Lower leg skin (tissue), 4 donors: ENCODE data around the gene ITGB3. TPM values are rescaled to one million over a fixed set of nuclear protein-coding genes. Genes with fewer than 3 reads are reported as not detected.

ENCODE experiments used
- DNase-seq, 2 donors: peaks; one replicate each; pipeline ENCODE4 v3.0.0-alpha.2; 2019; ENCODE audit warnings: low spot score in 2 of 2
- H3K4me3 ChIP-seq: fragments of 200-600 bp; sonication (generic); 2 replicates; pipeline ENCODE4 v1.5.1; 2017; ENCODE audit warnings: mild to moderate bottlenecking, low read depth; ENCODE audit not compliant: poor library complexity, severe bottlenecking
- CTCF ChIP-seq, 3 donors: fragments of 450-650 bp; IDR thresholded peaks; one replicate each; pipeline ENCODE4 v1.5.1; 2016; ENCODE audit warnings: antibody characterized with exemption in 3 of 3, mild to moderate bottlenecking in 3 of 3, moderate library complexity in 2 of 3
- POLR2A ChIP-seq, 2 donors: fragments of 450-650 bp; IDR thresholded peaks; one replicate each; pipeline ENCODE4 v1.6.1; 2016 to 2017; ENCODE audit warnings: antibody characterized with exemption in 2 of 2, mild to moderate bottlenecking in 1 of 2, moderate library complexity in 1 of 2
- WGBS, 2 donors: methylation state at CpG; one replicate each; pipeline ENCODE4 v1.1.5; 2018; 5-methylcytosine and 5-hydroxymethylcytosine counted together
- intact Hi-C: fragments of 100-400 bp; cut with DNase I; formaldehyde crosslinking; loops from one replicate; pipeline ENCODE4 v1.15.0; 2023; ENCODE audit warnings: low total_unique reads
- total RNA-seq, 4 donors: library from RNA; depleted of rRNA; stranded (reverse); fragments of >200 nt; gene quantifications; one replicate each; pipeline ENCODE4 v1.1.0, GENCODE V29; 2016

The ITGB3 gene
- total RNA-seq, 4 donors from 2014 or later = 2.2 to 3.7 (median 3.1) TPM

GRCh38 chr17:47254403-47254943 is 846 bp downstream of the ITGB3 start:
- intact Hi-C loops = no loop called here
- WGBS, 2 donors = 11 to 13% methylated on average over 15 of the region's 15 CpGs
- no peak for DNase-seq
- TF ChIP-seq CTCF (IDR thresholded peaks at IDR 0.05) = no peak
- TF ChIP-seq POLR2A (IDR thresholded peaks at IDR 0.05) = no peak
- H3K4me3 ChIP-seq = peak overlapping the region; percentile 42

DNA sequence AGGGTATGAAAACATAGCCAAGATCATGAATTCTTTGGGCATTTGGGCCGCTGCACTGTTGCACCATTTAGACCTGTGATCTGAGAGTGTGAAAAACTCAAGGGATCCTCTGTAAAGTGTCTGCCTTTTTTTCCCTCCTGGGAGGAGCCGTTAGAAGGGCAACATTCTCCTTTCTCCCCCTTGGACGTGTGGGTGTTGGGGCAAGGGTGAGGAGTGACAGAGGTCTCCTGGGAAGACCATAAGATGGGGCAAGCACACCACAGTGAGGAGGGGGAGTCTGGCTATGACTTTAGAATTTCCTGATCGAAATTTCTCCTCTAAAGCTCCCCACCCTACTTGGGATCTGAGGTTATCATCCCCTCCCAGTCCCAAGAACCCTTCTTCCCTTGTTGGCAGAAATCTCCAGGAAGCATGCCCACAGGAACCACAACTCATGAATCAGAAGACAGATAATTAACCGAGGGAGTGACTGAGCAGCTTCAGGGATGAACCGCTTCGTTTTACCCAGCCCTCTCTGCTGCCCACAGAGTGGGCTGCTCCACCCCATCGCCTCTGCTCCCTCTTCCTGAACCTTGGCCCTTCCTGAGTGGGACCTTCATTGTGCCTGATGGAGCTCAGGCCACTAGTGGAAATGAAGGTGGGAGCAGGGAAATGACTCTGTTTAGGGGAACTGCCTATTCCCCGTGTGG is 4.2 kb downstream of the ITGB3 start:
- no peak overlapping the region for H3K4me3 ChIP-seq

GRCh38 chr17:47262586-47262985 is 9.0 kb downstream of the ITGB3 start:
- 75 to 80% methylated on average over 7 of the region's 7 CpGs for WGBS, 2 donors
- intact Hi-C loops = no loop called here
- TF ChIP-seq CTCF (IDR thresholded peaks at IDR 0.05) (no peak), POLR2A (IDR thresholded peaks at IDR 0.05) (no peak)
- no peak overlapping the region for H3K4me3 ChIP-seq
- DNase-seq = no peak

More for the DNA sequence above, 4.2 kb downstream of the ITGB3 start:
- intact Hi-C loops = no loop called here
- TF ChIP-seq CTCF (IDR thresholded peaks at IDR 0.05) = no peak
- TF ChIP-seq POLR2A (IDR thresholded peaks at IDR 0.05) = no peak
- DNase-seq = no peak
- WGBS, 2 donors = 17 to 18% methylated on average over 9 of the region's 9 CpGs

DNA sequence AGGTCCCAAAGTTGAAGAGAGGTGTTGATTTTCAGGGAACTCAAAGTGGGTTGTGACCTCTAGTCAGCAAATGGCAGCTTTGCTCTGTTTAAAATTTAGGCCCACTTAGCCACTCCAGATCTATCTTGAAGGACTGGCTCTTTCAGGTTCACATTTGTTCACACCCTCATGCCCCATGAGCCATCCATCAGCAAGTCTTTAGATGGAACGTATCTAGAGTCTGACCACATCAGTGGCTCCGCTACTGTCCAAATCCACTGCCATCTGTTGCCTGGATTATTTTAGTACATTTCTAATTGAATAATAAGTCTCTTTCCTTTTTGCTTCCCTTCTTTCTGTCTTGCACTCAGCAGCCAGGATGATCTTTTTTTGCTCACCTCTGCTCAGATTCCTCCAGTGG is 10.5 kb downstream of the ITGB3 start:
- H3K4me3 ChIP-seq = no peak overlapping the region
- WGBS, 2 donors = 92 to 97% methylated on average over 2 of the region's 2 CpGs
- intact Hi-C loops = no loop called here
- no peak for DNase-seq
- no peak for TF ChIP-seq CTCF (IDR thresholded peaks at IDR 0.05)
- no peak for TF ChIP-seq POLR2A (IDR thresholded peaks at IDR 0.05)

DNA sequence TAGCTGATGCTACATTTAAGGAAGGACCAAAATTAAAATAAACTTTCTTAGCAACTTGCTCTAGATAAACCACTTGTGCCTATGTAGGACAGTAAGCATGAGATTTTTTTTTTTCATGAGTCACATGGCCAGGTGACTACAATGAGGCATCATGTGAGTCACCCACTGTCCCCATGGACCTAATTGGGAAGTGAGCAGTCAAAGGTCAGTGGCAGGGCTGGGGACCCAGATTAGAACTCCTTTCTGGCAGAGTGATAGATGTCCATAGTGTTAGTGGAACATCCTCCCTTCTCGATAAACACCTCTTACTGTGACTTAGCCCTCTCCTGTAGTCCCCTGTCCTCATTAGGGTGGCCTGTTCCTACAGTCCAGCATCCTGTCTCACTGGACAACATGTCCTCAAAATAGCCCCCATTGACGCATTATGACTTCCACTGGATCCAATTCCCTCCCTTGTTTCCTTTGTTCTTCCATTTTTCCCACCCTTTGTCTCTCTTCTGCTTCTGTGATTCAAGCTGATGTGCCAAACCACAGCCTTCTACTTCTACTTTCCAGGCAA is 12.4 kb downstream of the ITGB3 start:
- intact Hi-C loops = no loop called here
- WGBS, 2 donors = 55 to 79% methylated on average over 2 of the region's 2 CpGs
- no peak overlapping the region for H3K4me3 ChIP-seq
- DNase-seq = peak in 1 of 2 donors; percentile 43
- TF ChIP-seq POLR2A (IDR thresholded peaks at IDR 0.05) (no peak), CTCF (IDR thresholded peaks at IDR 0.05) (no peak)
